OCI-LY3 (cell line): ENCODE results near the gene GLB1L.

Experiments
- H2AFZ ChIP-seq: fragments of 200-600, 300-600 bp; shearing (Covaris generic); 2 replicates; pipeline ENCODE4 v1.6.0; 2014; ENCODE audit warnings: antibody characterized with exemption, low read depth, low read length
- H3K27ac ChIP-seq: fragments of 200-600, 300-600 bp; sonication (generic); 2 replicates; pipeline ENCODE4 v1.5.1; 2014; ENCODE audit warnings: mild to moderate bottlenecking, low read length, moderate library complexity, mixed read lengths
- H3K27me3 ChIP-seq: fragments of 200-600, 300-600 bp; sonication (generic); 2 replicates; pipeline ENCODE4 v1.6.1; 2014; ENCODE audit warnings: low read depth, low read length, mixed read lengths
- H3K36me3 ChIP-seq: fragments of 200-600, 300-600 bp; sonication (generic); replicated peaks from 2 replicates; pipeline ENCODE3; 2014; ENCODE audit warnings: low read depth, low read length, mixed read lengths
- H3K4me1 ChIP-seq: fragments of 300-600, 200-600 bp; sonication (generic); 2 replicates; pipeline ENCODE4 v1.6.1; 2014; ENCODE audit warnings: low read length, mixed read lengths
- H3K4me2 ChIP-seq: fragments of 200-600, 300-600 bp; sonication (generic); 2 replicates; pipeline ENCODE4 v1.6.1; 2014; ENCODE audit warnings: low read length, mixed read lengths
- H3K4me3 ChIP-seq: fragments of 300-600, 200-600 bp; sonication (generic); 2 replicates; pipeline ENCODE4 v1.5.1; 2014; ENCODE audit warnings: antibody characterized with exemption, mild to moderate bottlenecking, low read length, moderate library complexity
- H3K79me2 ChIP-seq: fragments of 300-600, 200-600 bp; shearing (Covaris generic); 2 replicates; pipeline ENCODE4 v1.6.1; 2014; ENCODE audit warnings: mild to moderate bottlenecking, low read length, mixed read lengths
- H3K9ac ChIP-seq: fragments of 300-600, 200-600 bp; shearing (Covaris generic); 2 replicates; pipeline ENCODE4 v1.6.0; 2014; ENCODE audit warnings: mild to moderate bottlenecking, low read length, moderate library complexity
- H3K9me3 ChIP-seq: fragments of 200-600, 300-600 bp; shearing (Covaris generic); 2 replicates; pipeline ENCODE4 v1.6.1; 2014; ENCODE audit warnings: low read length, mixed read lengths; ENCODE audit not compliant: insufficient read depth
- H4K20me1 ChIP-seq: fragments of 200-600, 300-600 bp; sonication (generic); 2 replicates; pipeline ENCODE4 v1.6.1; 2016; ENCODE audit warnings: low read length, mixed read lengths; ENCODE audit not compliant: insufficient read depth
- EZH2phosphoT487 ChIP-seq: fragments of 200-600 bp; shearing (Covaris generic); IDR thresholded peaks from 2 replicates; pipeline ENCODE4 v1.6.1; 2018; ENCODE audit warnings: antibody characterized with exemption, mixed run types, low read depth
- TF ChIP-seq, protein P1 (sequence below): fragments of 200-600, 300-600 bp; sonication (generic); IDR thresholded peaks from 2 replicates; pipeline ENCODE4 v1.5.1; 2014; ENCODE audit warnings: antibody characterized with exemption, low read length, low read depth

The GLB1L gene

DNA sequence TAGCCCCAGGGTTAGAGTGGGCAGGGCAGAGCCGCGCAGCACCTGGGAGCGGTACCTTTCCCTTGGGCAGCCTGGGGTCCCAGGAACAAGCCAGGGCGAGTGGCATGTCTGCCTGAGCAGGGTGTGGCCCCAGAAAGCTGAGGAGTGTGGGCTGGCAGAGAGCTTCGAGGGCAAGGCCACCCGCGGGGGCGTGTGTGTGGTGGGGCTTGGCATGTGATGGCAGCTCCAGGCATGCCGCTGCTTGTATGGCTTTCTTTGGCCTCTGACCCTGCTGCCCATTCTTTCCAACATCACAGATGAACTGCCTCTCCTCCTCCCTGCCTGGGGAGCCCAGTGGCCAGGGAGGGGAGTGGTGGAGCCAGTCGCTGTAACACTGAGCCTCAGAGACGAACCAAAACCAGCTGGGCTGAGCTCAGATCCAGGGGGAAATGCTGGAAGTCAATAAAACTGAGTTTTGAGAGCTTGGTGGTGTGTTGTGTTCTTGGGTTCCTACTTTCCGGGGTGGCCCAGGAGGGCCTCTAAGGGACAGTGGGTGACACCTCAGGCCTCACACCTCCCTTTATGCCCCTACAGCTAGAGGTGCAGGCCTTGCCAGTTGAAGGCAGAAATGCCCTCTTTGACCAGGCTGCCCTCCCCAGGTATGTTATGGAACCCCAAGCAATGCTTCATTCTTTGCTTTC is 41.3 kb upstream of the GLB1L start:
- H4K20me1 ChIP-seq, result no peaks in the 10 kb centered on the region
- H3K9ac ChIP-seq, result no peak overlapping the region
- H3K4me3 ChIP-seq, result no peak overlapping the region
- H3K9me3 ChIP-seq, result no peaks in the 10 kb centered on the region
- H3K4me2 ChIP-seq, result no peak overlapping the region
- H3K79me2 ChIP-seq, result no peaks in the 10 kb centered on the region
- no peak overlapping the region for H2AFZ ChIP-seq
- no peak overlapping the region for H3K27ac ChIP-seq
- H3K36me3 ChIP-seq, result no peaks in the 10 kb centered on the region
- no peaks in the 10 kb centered on the region for H3K27me3 ChIP-seq
- no peaks in the 10 kb centered on the region for H3K4me1 ChIP-seq
- TF ChIP-seq, protein P1, sequence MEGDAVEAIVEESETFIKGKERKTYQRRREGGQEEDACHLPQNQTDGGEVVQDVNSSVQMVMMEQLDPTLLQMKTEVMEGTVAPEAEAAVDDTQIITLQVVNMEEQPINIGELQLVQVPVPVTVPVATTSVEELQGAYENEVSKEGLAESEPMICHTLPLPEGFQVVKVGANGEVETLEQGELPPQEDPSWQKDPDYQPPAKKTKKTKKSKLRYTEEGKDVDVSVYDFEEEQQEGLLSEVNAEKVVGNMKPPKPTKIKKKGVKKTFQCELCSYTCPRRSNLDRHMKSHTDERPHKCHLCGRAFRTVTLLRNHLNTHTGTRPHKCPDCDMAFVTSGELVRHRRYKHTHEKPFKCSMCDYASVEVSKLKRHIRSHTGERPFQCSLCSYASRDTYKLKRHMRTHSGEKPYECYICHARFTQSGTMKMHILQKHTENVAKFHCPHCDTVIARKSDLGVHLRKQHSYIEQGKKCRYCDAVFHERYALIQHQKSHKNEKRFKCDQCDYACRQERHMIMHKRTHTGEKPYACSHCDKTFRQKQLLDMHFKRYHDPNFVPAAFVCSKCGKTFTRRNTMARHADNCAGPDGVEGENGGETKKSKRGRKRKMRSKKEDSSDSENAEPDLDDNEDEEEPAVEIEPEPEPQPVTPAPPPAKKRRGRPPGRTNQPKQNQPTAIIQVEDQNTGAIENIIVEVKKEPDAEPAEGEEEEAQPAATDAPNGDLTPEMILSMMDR, result no peak
- no peak for TF ChIP-seq EZH2phosphoT487

DNA sequence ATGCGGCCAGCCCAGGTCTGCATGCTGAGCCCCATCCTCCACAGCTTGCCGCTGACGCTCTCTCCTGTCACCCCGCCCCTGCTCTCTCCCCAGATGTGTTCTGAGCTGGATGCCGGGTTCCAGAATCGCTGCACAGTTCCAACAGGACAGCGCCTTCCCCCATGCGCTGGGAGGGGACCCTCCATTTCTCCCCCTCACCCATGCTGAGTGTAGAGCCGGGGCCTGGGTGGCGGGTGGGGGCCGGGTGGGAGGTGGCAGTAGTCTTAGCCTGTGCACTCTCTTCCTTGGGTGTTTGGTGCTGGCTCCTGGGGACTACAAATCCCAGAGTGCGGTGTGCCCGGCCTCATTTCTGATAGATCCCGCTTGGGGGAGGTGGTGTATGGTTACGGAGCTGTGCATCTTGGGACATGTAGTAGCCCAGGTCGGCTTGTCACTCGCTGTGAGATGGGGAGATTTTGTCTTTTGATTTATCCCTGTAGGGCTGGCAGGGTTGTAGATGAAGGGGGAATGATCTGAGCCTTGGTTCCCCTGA is 40.7 kb upstream of the GLB1L start:
- Histone ChIP-seq H4K20me1 (no peaks in the 10 kb centered on the region), H3K4me1 (no peaks in the 10 kb centered on the region), H3K27me3 (no peaks in the 10 kb centered on the region), H2AFZ (no peak overlapping the region), H3K79me2 (no peaks in the 10 kb centered on the region), H3K36me3 (peaks cover 2% of the 10 kb centered on the region), H3K27ac (no peak overlapping the region), H3K9ac (no peak overlapping the region), H3K4me2 (no peak overlapping the region), H3K4me3 (no peak overlapping the region), H3K9me3 (no peaks in the 10 kb centered on the region)
- TF ChIP-seq, protein P1, result no peak
- TF ChIP-seq EZH2phosphoT487, result no peak

DNA sequence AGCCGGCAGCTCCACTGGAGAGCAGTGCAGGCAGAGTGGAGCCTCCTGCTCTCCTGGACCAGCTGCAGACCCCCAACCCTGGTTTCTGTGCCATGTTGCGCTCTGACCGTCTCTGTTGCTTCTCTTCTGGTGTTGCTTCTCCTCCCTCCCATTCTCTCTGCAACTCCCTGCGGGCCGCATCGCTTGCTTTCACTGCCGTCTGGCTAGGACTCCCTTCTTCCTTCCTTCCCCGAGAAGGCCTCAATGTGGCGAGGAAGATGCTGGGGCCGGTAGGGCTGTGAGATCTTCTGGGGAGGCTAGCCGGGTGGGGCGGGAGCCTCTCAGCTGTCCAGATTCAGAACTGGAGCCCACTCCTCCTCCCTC is 40.1 kb upstream of the GLB1L start:
- Histone ChIP-seq H3K4me2 (no peak overlapping the region), H2AFZ (no peak overlapping the region)

More for the DNA sequence above, 40.1 kb upstream of the GLB1L start:
- H3K27ac ChIP-seq, result no peak overlapping the region
- no peak overlapping the region for H3K4me3 ChIP-seq
- H3K4me1 ChIP-seq, result no peaks in the 10 kb centered on the region
- H3K79me2 ChIP-seq, result no peaks in the 10 kb centered on the region
- H3K27me3 ChIP-seq, result no peaks in the 10 kb centered on the region
- no peaks in the 10 kb centered on the region for H4K20me1 ChIP-seq
- H3K9ac ChIP-seq, result no peak overlapping the region
- peaks cover 3% of the 10 kb centered on the region for H3K36me3 ChIP-seq
- no peaks in the 10 kb centered on the region for H3K9me3 ChIP-seq
- TF ChIP-seq, protein P1, result no peak
- no peak for TF ChIP-seq EZH2phosphoT487
